Right kidney (tissue), 1 donor: ENCODE data around the gene CFAP119.

Source experiments
- DNase-seq: peaks from one replicate; pipeline ENCODE4 v3.0.0-alpha.2; 2016

Gene CFAP119

DNA sequence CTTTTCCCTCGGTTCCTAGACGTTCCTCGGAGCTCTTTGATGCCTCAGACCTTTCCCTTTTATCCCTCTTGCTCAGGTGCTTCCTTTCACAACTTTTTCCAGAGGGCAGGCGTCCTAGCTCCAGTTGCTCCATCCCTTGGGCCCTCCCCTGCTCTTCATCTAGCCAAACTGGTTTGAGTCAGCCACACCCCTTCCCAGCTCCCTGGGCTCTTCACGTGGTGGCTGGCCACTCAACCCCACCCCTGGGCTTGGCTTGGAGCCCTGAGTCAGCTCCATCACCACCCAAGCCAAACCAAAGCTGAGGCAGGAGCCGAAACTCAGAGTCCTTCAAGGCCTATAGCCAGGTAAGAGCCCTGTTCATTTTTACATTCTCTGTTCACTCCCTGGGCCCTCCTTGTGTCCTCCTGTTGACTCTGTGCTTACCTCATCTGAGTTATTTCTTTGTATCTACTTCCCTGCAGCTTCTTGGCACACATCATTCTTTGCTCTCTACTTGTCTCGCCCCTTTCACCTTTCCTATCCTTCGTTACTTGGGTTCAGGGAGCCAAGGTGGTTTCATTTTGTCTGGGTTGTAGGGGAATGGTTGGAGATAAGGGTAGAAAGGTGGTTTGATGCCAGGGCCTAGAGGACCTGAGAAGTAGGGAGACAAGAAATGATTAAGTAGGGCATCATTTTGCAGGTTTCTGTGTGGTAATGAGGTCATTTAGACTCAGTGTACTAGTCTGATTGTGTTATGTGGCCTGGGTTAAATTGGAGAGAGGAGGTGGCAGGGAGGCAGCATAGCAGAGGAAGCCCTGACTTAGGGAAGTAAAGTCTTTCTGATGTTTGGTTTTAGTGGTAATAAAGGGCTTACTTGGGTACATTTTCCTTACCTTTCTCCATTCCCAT lies 21.3 kb downstream of the CFAP119 start:
- peak; percentile 15 for DNase-seq

- no peak for DNase-seq
Measured at GRCh38 chr16:30738984-30739951, 22.6 kb downstream of the CFAP119 start.

DNA sequence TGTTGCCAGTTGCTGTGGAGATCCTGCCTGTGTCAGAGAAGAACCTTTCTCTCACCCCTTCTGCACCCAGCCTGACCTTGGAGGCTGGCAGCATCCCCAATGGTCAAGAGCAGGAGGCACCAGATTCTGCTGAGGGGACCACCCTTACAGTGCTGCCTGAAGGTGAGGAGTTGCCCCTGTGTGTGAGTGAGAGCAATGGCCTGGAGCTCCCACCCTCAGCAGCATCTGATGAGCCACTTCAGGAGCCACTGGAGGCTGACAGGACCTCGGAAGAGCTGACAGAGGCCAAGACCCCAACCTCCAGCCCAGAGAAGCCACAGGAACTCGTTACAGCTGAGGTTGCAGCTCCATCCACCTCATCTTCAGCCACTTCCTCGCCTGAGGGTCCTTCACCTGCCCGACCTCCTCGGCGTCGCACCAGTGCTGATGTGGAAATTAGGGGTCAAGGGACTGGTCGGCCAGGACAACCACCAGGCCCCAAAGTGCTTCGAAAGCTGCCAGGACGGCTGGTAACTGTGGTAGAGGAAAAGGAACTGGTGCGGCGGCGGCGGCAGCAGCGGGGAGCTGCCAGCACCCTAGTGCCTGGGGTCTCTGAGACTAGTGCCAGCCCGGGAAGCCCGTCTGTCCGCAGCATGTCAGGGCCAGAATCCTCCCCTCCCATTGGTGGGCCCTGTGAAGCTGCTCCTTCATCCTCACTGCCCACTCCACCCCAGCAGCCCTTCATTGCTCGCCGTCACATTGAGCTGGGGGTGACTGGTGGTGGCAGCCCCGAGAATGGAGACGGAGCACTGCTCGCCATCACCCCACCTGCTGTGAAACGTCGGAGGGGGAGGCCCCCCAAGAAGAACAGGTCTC lies 23.8 kb downstream of the CFAP119 start:
- no peak for DNase-seq

GRCh38 chr16:30736995-30737793 lies 24.7 kb downstream of the CFAP119 start:
- DNase-seq: no peak

- DNase-seq: no peak
Measured at GRCh38 chr16:30731411-30731810, 30.5 kb downstream of the CFAP119 start.

GRCh38 chr16:30728899-30729672 lies 32.8 kb downstream of the CFAP119 start:
- DNase-seq: no peak

DNA sequence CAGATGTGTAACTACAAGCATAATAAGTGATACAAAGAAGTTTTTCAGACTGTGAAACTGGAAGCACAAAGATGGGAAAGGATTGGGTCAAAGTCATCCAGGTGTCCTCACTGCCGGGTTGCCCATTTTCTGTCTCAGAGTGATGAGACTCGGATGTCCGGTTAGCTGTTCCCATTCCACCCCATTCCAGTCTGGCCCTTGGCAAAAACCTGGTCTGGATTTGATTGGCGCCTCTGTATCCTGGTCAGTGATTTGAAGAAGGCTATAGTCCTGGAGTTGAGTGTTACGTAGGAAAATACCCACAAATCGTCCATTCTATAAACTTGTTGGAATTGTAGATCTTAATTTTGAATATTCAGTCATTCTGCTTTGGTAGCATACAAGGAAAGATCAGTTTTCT lies 33.5 kb downstream of the CFAP119 start:
- no peak for DNase-seq

GRCh38 chr16:30725418-30725792 lies 36.5 kb downstream of the CFAP119 start:
- DNase-seq: no peak

GRCh38 chr16:30724641-30725417 lies 37.0 kb downstream of the CFAP119 start:
- DNase-seq: no peak

GRCh38 chr16:30723725-30724355 lies 38.0 kb downstream of the CFAP119 start:
- DNase-seq: no peak

DNA sequence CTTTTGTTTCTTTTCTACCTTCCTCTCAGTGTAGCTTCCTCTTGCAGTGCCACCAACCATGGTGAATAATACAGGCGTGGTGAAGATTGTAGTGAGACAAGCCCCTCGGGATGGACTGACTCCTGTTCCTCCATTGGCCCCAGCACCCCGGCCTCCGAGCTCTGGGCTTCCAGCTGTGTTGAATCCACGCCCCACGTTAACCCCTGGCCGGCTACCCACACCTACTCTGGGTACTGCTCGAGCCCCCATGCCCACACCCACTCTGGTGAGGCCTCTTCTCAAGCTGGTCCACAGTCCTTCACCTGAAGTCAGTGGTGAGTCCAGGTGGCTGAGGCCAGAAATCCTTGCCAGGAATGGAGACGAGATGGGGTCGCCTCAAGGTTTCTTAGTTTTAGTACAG lies 38.9 kb downstream of the CFAP119 start:
- no peak for DNase-seq

GRCh38 chr16:30722443-30722842 lies 39.4 kb downstream of the CFAP119 start:
- DNase-seq: no peak

DNA sequence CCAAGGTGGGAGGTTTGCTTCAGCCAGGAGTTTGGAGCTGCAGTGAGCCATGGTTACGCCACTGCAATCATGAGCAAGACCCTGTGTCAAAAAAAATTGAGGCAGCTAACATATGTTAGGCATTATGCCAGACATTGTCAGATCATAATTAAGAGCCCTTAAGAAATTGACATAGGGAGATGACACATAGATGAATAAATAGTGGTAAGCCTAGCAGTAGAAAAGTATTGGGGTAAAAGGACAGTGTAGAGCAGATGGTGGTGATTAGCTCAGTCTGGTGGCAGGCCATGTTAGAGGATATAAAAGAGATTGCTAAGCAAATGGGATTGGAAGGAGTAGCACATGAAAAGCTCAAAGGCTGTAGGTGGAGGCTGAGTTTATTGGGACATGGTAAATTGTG lies 40.3 kb downstream of the CFAP119 start:
- no peak for DNase-seq

GRCh38 chr16:30721167-30721566 lies 40.7 kb downstream of the CFAP119 start:
- no peak for DNase-seq

GRCh38 chr16:30720694-30721093 lies 41.2 kb downstream of the CFAP119 start:
- no peak for DNase-seq

- DNase-seq: no peak
Measured at GRCh38 chr16:30720086-30720485, 41.8 kb downstream of the CFAP119 start.

GRCh38 chr16:30715750-30716445 lies 46.0 kb downstream of the CFAP119 start:
- no peak for DNase-seq

DNA sequence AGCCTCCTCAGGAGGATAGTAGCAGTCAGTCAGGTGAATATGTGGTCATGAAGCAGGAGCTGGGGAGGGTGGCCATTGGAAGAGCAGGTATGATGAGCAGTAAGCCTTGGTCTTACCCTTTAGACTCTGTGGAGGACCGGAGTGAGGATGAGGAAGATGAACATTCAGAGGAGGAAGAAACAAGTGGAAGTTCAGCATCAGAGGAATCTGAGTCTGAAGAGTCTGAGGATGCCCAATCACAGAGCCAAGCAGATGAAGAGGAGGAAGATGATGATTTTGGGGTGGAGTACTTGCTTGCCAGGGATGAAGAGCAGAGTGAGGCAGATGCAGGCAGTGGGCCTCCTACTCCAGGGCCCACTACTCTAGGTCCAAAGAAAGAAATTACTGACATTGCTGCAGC lies 50.1 kb downstream of the CFAP119 start:
- no peak for DNase-seq

- no peak for DNase-seq
Measured at GRCh38 chr16:30710971-30711370, 50.9 kb downstream of the CFAP119 start.
